ENCODE results near the gene ZNF236. TPM values are rescaled to one million over a fixed set of nuclear protein-coding genes. Genes with fewer than 3 reads are reported as not detected.
A peak's percentile ranks its signal among the peaks of the same experiment; 100 is the strongest.

The ZNF236 gene
- total RNA-seq, 1 donor from 2014 or later: 10.4 TPM

GRCh38 chr18:76821356-76821874 lies 942 bp upstream of the ZNF236 start:
- DNase-seq (ENCODE audit: low read depth): no peak

- DNase-seq (ENCODE audit: low read depth): peak; percentile 60
Measured at GRCh38 chr18:76821875-76822505, 367 bp upstream of the ZNF236 start.

- DNase-seq (ENCODE audit: low read depth): no peak
Measured at GRCh38 chr18:76823161-76823538, 793 bp downstream of the ZNF236 start.

GRCh38 chr18:76823587-76824011 lies 1.2 kb downstream of the ZNF236 start:
- no peak for DNase-seq (ENCODE audit: low read depth)

- no peak for DNase-seq (ENCODE audit: low read depth)
Measured at GRCh38 chr18:76824145-76824676, 1.9 kb downstream of the ZNF236 start.

- DNase-seq (ENCODE audit: low read depth): no peak
Measured at GRCh38 chr18:76824754-76825153, 2.4 kb downstream of the ZNF236 start.

GRCh38 chr18:76827205-76828200 lies 5.1 kb downstream of the ZNF236 start:
- DNase-seq (ENCODE audit: low read depth): no peak

GRCh38 chr18:76834379-76834778 lies 12.0 kb downstream of the ZNF236 start:
- no peak for DNase-seq (ENCODE audit: low read depth)

- no peak for DNase-seq (ENCODE audit: low read depth)
Measured at GRCh38 chr18:76835380-76835779, 13.0 kb downstream of the ZNF236 start.

GRCh38 chr18:76837071-76837470 lies 14.7 kb downstream of the ZNF236 start:
- no peak for DNase-seq (ENCODE audit: low read depth)

- DNase-seq (ENCODE audit: low read depth): no peak
Measured at GRCh38 chr18:76838182-76838581, 15.8 kb downstream of the ZNF236 start.

GRCh38 chr18:76839086-76839794 lies 16.9 kb downstream of the ZNF236 start:
- DNase-seq (ENCODE audit: low read depth): no peak

GRCh38 chr18:76842837-76843530 lies 20.6 kb downstream of the ZNF236 start:
- no peak for DNase-seq (ENCODE audit: low read depth)

- no peak for DNase-seq (ENCODE audit: low read depth)
Measured at GRCh38 chr18:76844144-76844543, 21.8 kb downstream of the ZNF236 start.

GRCh38 chr18:76844742-76845477 lies 22.6 kb downstream of the ZNF236 start:
- DNase-seq (ENCODE audit: low read depth): no peak

- DNase-seq (ENCODE audit: low read depth): no peak
Measured at GRCh38 chr18:76846217-76846616, 23.9 kb downstream of the ZNF236 start.

GRCh38 chr18:76847916-76848315 lies 25.6 kb downstream of the ZNF236 start:
- peak; percentile 6 for DNase-seq (ENCODE audit: low read depth)

GRCh38 chr18:76850112-76850511 lies 27.8 kb downstream of the ZNF236 start:
- DNase-seq (ENCODE audit: low read depth): no peak

GRCh38 chr18:76855594-76855993 lies 33.2 kb downstream of the ZNF236 start:
- no peak for DNase-seq (ENCODE audit: low read depth)

GRCh38 chr18:76857476-76857875 lies 35.1 kb downstream of the ZNF236 start:
- no peak for DNase-seq (ENCODE audit: low read depth)

Measured in myocyte (in vitro differentiated cells).